DMS53 treated with DMSO at 0.1 percent for 48 hours (cell line): ENCODE results near the gene ZDHHC5.

Experiments
- DNase-seq: peaks from one replicate; lab custom pipeline; 2025; ENCODE audit not compliant: unreplicated experiment; lab: John Stamatoyannopoulos, UW

Gene ZDHHC5

DNA sequence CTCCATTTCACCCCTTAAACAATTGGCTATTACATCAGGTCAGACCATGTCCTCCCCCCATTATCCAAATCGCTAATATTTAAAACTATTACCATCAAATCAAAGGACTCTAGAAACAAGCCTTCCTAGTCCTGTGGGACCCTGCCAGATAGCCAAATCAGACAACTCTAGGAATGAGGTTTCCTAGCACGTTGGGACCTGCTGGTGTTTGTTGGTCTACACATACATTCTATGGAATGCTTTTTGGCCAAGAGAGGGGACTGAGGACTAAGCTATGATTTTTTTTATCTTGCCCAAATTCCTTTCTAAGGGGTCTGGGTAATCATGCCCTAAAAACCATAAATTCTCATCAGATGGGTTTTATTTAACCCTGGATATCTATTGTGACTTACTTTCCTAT is 59.3 kb downstream of the ZDHHC5 start:
- no peak for DNase-seq

DNA sequence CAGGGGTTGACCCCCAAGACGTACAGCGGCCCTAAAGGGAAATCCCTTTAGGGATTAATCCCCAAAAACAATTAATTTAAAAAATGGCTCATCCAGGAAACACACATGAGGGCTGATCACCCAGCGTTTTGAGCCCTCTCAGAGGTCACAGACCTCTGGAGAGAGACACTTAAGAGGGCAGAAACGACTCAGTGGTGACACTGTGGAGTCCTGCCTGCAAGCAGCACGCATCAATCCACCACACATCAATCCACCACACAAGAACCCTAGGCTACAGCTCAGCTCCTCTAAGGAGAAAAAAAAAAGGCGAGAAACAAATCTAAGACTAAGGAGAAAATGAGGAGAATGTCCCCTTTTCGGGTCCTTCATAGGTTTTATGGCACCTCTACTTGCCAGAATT is 60.9 kb downstream of the ZDHHC5 start:
- no peak for DNase-seq

DNA sequence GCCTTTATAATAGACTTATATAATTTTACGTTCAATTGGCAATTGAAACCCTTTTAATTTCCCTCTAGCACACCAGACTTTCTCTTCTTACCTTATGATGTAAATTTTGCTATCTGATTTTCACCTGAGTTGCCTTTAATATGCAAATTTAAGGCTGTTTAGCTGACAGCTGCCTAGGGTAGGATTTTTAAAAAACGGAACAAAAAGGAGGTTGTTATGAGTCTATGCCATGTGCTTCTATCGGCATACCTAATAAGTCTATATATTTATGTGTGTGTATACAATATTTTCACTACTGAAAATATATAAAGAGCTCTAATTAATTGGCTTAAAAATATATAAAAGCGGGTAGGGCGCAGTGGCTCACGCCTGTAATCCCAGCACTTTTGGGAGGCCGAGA is 61.6 kb downstream of the ZDHHC5 start:
- DNase-seq: no peak

DNA sequence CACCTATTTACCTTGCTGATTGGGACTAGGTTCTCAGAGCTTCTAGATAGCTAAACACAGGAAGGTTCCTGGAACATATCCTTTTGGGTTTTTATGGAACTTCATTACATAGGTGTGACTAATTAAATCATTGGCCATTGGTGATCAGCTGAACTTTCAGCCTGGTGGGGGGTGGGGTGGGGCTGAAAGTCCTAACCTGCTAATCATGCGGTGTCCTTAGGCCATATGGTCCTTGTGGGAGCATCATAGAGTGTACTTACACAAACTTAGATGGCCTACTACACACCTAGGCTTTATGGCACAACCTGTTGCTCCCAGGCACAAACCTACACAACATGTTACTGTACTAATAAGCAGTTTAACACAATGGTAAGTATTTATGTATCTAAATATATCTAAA is 64.7 kb downstream of the ZDHHC5 start:
- no peak for DNase-seq

DNA sequence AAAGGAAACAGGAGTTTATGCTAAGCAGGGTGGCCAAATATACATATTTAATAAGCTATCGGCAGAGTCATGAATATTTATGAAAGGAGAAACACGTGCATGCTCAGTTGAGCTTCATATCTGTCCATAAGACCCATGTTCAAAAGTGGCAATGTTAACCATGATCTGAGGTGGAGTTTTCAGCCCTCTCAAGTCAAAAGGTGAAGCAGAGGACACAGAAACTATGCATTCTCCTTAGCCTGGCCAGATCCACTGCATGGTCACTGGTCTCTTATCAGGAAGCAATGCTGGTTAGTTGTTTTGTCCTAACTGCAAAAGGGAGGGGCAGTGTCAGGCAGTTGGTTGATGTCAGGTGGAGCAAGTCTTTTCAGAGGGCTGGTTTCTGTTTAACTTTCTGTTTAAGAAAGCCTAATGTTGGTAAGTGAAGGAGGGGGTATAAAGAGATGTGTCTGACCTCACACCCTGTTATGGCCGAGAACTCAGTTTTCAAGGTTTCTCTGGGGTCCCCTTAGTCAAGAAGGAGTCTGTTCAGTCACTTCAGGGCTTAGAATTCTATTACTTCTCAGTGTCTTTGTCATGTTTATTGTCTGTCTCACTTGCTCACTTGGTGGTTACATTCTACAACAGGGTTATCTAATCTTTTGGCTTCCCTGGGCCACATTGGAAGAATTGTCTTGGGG is 67.8 kb downstream of the ZDHHC5 start:
- no peak for DNase-seq

DNA sequence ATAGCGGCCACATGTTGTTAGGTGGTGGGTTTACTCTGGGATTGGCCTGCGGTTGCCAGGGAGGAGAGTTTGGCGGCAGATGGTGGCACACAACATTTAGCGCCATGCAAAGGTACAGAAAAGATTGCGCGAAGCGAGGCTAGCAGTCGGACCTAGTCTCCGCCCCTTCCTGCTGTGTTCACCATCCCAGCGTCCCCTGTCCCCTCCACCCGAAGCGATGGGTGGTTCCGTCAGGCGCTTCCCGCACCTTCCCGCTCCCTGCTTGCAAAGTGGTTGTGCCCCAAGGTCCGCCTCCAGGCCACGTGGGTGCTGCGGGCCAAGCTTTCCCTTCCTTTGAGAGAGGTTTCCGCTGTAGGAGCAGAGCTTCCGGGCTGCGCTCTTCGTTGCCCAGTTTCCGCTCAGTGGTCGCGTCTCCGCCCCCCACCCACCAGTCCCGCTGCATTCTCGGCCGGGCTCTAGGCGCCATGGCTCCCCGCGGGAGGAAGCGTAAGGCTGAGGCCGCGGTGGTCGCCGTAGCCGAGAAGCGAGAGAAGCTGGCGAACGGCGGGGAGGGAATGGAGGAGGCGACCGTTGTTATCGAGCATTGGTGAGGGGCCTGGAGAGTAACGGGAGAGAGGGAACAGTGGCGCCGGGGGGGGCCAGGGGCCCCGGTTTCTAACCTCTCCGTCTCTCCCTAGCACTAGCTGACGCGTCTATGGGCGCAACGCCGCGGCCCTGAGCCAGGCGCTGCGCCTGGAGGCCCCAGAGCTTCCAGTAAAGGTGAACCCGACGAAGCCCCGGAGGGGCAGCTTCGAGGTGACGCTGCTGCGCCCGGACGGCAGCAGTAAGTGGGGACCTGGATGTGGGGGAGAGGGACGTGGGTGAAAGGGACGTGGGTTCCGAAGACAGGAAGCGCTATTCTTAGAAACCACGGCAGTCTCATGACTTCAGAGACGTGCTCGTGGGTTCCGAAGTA is 73.5 kb downstream of the ZDHHC5 start, which contains the start of gene SELENOH:
Gene SELENOH (plus strand): TSS at position 360 of the 955 bp plus-strand sequence. CDS start 105 bp downstream, at position 465.
- peak; percentile 66 for DNase-seq

DNA sequence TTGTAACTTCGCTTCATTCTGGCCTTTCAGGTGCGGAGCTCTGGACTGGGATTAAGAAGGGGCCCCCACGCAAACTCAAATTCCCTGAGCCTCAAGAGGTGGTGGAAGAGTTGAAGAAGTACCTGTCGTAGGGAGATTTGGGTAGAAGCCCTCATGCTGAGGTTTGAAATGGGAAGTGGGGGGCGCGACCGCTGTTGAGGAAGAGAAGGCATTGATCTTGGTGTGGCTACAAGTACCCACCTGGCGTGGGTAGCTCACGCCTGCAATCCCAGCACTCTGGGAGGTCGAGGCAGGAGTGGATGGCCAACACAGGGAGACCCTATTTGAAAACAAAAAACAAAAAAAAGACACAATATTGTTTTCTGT is 74.2 kb downstream of the ZDHHC5 start:
- no peak for DNase-seq

DNA sequence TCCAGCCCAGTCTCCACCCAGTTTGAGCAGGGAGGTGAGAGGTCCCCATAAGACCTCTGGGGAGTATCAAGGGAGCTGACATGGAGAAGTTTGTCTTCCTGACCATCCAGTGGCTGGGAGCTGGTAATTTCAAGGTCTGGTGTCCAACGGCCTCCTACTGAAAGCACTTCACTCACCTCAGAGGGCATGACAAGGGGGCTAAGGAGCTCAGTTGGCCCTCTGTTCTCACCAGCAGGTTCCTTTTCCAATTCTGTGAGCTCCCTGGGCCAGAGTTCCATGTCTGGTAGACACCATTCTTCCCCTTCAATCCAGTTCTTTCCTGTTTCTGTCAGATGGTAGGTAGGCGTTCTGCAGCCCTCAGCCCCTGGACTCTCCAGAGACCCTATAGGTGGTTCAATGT is 76.4 kb downstream of the ZDHHC5 start:
- DNase-seq: no peak

DNA sequence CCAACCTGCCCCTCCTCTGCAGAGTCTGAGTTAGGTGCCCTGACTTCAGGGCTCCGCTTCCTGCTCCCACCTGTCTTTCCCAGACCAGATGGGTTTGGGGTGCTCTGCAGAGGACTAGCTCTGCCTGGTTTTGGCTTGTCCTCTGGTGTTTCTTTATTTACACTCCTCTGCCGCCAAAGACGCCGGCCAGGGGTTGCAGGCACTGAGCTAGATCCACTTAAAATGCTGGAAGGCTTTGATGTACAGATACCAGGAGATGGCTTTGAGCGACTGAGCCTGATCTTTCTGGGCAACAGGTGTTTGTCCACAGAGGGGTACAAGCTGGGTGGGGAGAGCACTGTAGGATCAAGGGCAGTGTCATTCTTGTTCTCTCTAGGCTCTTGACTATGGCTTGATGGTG is 77.3 kb downstream of the ZDHHC5 start:
- no peak for DNase-seq

DNA sequence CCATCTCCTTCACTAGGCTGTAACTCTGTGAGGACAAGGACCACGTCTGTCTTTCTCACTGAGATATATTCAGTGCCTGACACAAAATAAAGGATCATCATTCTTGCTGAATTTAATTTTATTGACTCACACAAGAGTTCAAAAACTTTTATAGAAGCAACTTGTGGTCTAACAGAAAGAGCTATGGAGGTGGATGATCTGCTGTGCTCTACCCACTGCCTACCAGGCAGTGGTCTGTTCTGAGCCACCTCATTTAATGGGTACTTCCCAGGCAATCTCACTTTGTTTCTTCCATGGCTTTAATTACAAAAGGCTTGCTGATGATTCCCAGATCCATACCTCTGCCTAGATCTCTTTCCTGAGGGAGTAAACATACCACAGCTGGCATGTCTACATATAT is 79.0 kb downstream of the ZDHHC5 start:
- DNase-seq: no peak
